Natural killer cell treated with Interleukin-12 subunit alpha and Interleukin-12 subunit beta and Interleukin-15 and Interleukin-18, amount 100 ng/mL, for 72 hours (primary cell): ENCODE data around the gene TOGARAM2. TPM values are rescaled to one million over a fixed set of nuclear protein-coding genes. Genes with fewer than 3 reads are reported as not detected.

ENCODE experiments used
- ATAC-seq, 2 donors: fragments of 150-1000 bp; cut with Tn5 transposase in 1 of 2; sonication (Bioruptor Pico), chemical (Tn5 transposase) in 1 of 2; 2 replicates each; pipeline ENCODE4 v1.10.0; 2021
- DNase-seq: peaks from one replicate; pipeline ENCODE4 v3.0.0; 2022; ENCODE audit warnings: low spot score
- H3K27ac Mint-ChIP-seq, 2 donors: 1 replicate in 1 of 2; 2 replicates in 1 of 2; pipeline ENCODE4 v1.8.0; 2022; ENCODE audit warnings: mixed read lengths in 2 of 2, mild to moderate bottlenecking in 1 of 2, moderate library complexity in 1 of 2
- H3K27me3 Mint-ChIP-seq, 2 donors: 1 replicate in 1 of 2; 2 replicates in 1 of 2; pipeline ENCODE4 v1.8.0; 2022; ENCODE audit warnings: mixed read lengths in 2 of 2
- H3K36me3 Mint-ChIP-seq: one replicate; pipeline ENCODE4 v1.8.0; 2022; ENCODE audit warnings: mixed read lengths
- H3K4me1 Mint-ChIP-seq, 2 donors: 1 replicate in 1 of 2; 2 replicates in 1 of 2; pipeline ENCODE4 v1.8.0; 2022; ENCODE audit warnings: low read depth in 2 of 2, mixed read lengths in 2 of 2, mild to moderate bottlenecking in 1 of 2
- H3K4me3 Mint-ChIP-seq: one replicate; pipeline ENCODE4 v1.8.0; 2022; ENCODE audit warnings: mixed read lengths
- H3K9me3 Mint-ChIP-seq: 2 replicates; pipeline ENCODE4 v1.8.0; 2022; ENCODE audit warnings: mixed read lengths
- total RNA-seq, 2 donors: library from RNA; stranded (reverse); gene quantifications; one replicate each; pipeline ENCODE4 v1.2.3, GENCODE V29; 2022

The TOGARAM2 gene
- total RNA-seq, 2 donors from 2014 or later, result 6.8 to 7.7 TPM

- DNase-seq, result no peak
- peaks cover 22 to 25% of the 10 kb centered on the region in 2 donors for H3K4me1 Mint-ChIP-seq
- H3K27me3 Mint-ChIP-seq, result no peaks in the 10 kb centered on the region
- H3K4me3 Mint-ChIP-seq, result no peak overlapping the region
- no peaks in the 10 kb centered on the region for H3K36me3 Mint-ChIP-seq
- ATAC-seq, result no peak
- no peaks in the 10 kb centered on the region for H3K9me3 Mint-ChIP-seq
- peak overlapping the region in 1 of 2 donors; percentile 4 for H3K27ac Mint-ChIP-seq
These were observed 16.2 kb downstream of the TOGARAM2 start for GRCh38 chr2:28997237-28997846.

GRCh38 chr2:28997847-28998735 is 17.0 kb downstream of the TOGARAM2 start:
- no peaks in the 10 kb centered on the region for H3K36me3 Mint-ChIP-seq

GRCh38 chr2:29000481-29000880 is 19.4 kb downstream of the TOGARAM2 start:
- Mint-ChIP-seq H3K36me3 (no peaks in the 10 kb centered on the region), H3K4me1 (peaks cover 22 to 26% of the 10 kb centered on the region in 2 donors), H3K9me3 (no peaks in the 10 kb centered on the region), H3K27me3 (no peaks in the 10 kb centered on the region), H3K4me3 (no peak overlapping the region), H3K27ac (peak overlapping the region; percentile 72 to 88)
- DNase-seq (no peak), ATAC-seq (peak; percentile 80 to 83)

More at GRCh38 chr2:28997847-28998735, 17.0 kb downstream of the TOGARAM2 start:
- H3K4me1 Mint-ChIP-seq, result peaks cover 22 to 26% of the 10 kb centered on the region in 2 donors
- no peak for DNase-seq
- no peaks in the 10 kb centered on the region for H3K27me3 Mint-ChIP-seq
- H3K27ac Mint-ChIP-seq, result peak overlapping the region; percentile 6 to 16
- H3K9me3 Mint-ChIP-seq, result no peaks in the 10 kb centered on the region
- no peak overlapping the region for H3K4me3 Mint-ChIP-seq
- ATAC-seq, result no peak

- no peak for DNase-seq
These were observed 19.9 kb downstream of the TOGARAM2 start for GRCh38 chr2:29000956-29001355.

GRCh38 chr2:29001806-29002205 is 20.7 kb downstream of the TOGARAM2 start:
- Mint-ChIP-seq H3K36me3 (no peaks in the 10 kb centered on the region), H3K9me3 (no peaks in the 10 kb centered on the region), H3K4me1 (peaks cover 22 to 26% of the 10 kb centered on the region in 2 donors), H3K27me3 (no peaks in the 10 kb centered on the region), H3K27ac (peak overlapping the region; percentile 52 to 74), H3K4me3 (no peak overlapping the region)
- ATAC-seq (no peak), DNase-seq (no peak)

More at GRCh38 chr2:29000956-29001355, 19.9 kb downstream of the TOGARAM2 start:
- Mint-ChIP-seq H3K9me3 (no peaks in the 10 kb centered on the region), H3K27me3 (no peaks in the 10 kb centered on the region), H3K4me3 (no peak overlapping the region), H3K27ac (peak overlapping the region in 1 of 2 donors; percentile 88), H3K4me1 (peaks cover 22 to 26% of the 10 kb centered on the region in 2 donors), H3K36me3 (no peaks in the 10 kb centered on the region)
- ATAC-seq, result peak; percentile 33 to 37

GRCh38 chr2:29004755-29005154 is 23.7 kb downstream of the TOGARAM2 start:
- Mint-ChIP-seq H3K36me3 (no peaks in the 10 kb centered on the region), H3K27ac (no peak overlapping the region), H3K4me1 (peaks cover 21 to 34% of the 10 kb centered on the region in 2 donors), H3K9me3 (no peaks in the 10 kb centered on the region), H3K27me3 (no peaks in the 10 kb centered on the region), H3K4me3 (no peak overlapping the region)
- no peak for DNase-seq
- no peak for ATAC-seq

GRCh38 chr2:29005331-29005730 is 24.2 kb downstream of the TOGARAM2 start:
- DNase-seq (no peak), ATAC-seq (no peak)
- no peaks in the 10 kb centered on the region for H3K36me3 Mint-ChIP-seq
- peaks cover 19 to 29% of the 10 kb centered on the region in 2 donors for H3K4me1 Mint-ChIP-seq
- no peaks in the 10 kb centered on the region for H3K9me3 Mint-ChIP-seq
- H3K4me3 Mint-ChIP-seq, result no peak overlapping the region
- H3K27ac Mint-ChIP-seq, result no peak overlapping the region
- H3K27me3 Mint-ChIP-seq, result no peaks in the 10 kb centered on the region

- no peaks in the 10 kb centered on the region for H3K9me3 Mint-ChIP-seq
- no peak overlapping the region for H3K27ac Mint-ChIP-seq
- no peak for ATAC-seq
These were observed 25.2 kb downstream of the TOGARAM2 start for GRCh38 chr2:29006092-29006979.

GRCh38 chr2:29006980-29007301 is 25.8 kb downstream of the TOGARAM2 start:
- H3K36me3 Mint-ChIP-seq, result no peaks in the 10 kb centered on the region
- no peak for ATAC-seq
- H3K9me3 Mint-ChIP-seq, result no peaks in the 10 kb centered on the region
- H3K27me3 Mint-ChIP-seq, result no peaks in the 10 kb centered on the region
- no peak overlapping the region for H3K4me3 Mint-ChIP-seq
- no peak for DNase-seq
- H3K4me1 Mint-ChIP-seq, result peaks cover 30 to 34% of the 10 kb centered on the region in 2 donors
- no peak overlapping the region for H3K27ac Mint-ChIP-seq

More at GRCh38 chr2:29006092-29006979, 25.2 kb downstream of the TOGARAM2 start:
- H3K36me3 Mint-ChIP-seq, result no peaks in the 10 kb centered on the region
- peaks cover 27 to 33% of the 10 kb centered on the region in 2 donors for H3K4me1 Mint-ChIP-seq
- no peak for DNase-seq
- no peaks in the 10 kb centered on the region for H3K27me3 Mint-ChIP-seq
- no peak overlapping the region for H3K4me3 Mint-ChIP-seq

- Mint-ChIP-seq H3K27me3 (no peaks in the 10 kb centered on the region), H3K27ac (peak overlapping the region; percentile 93 to 95), H3K9me3 (no peaks in the 10 kb centered on the region), H3K36me3 (no peaks in the 10 kb centered on the region), H3K4me1 (peaks cover 50 to 51% of the 10 kb centered on the region in 2 donors), H3K4me3 (peak overlapping the region; percentile 2)
- ATAC-seq, result no peak
- no peak for DNase-seq
These were observed 28.2 kb downstream of the TOGARAM2 start for GRCh38 chr2:29009270-29009669.

- Mint-ChIP-seq H3K4me1 (peaks cover 57 to 58% of the 10 kb centered on the region in 2 donors), H3K27me3 (no peaks in the 10 kb centered on the region), H3K36me3 (no peaks in the 10 kb centered on the region), H3K9me3 (no peaks in the 10 kb centered on the region), H3K4me3 (peak overlapping the region; percentile 92), H3K27ac (peak overlapping the region; percentile 93 to 95)
- no peak for DNase-seq
- no peak for ATAC-seq
These were observed 28.9 kb downstream of the TOGARAM2 start for GRCh38 chr2:29009711-29010677.

- H3K4me3 Mint-ChIP-seq, result peak overlapping the region; percentile 92
- ATAC-seq (peak; percentile 57 to 69), DNase-seq (peak; percentile 83)
- H3K36me3 Mint-ChIP-seq, result no peaks in the 10 kb centered on the region
- peak overlapping the region; percentile 93 to 95 for H3K27ac Mint-ChIP-seq
- no peaks in the 10 kb centered on the region for H3K27me3 Mint-ChIP-seq
- no peaks in the 10 kb centered on the region for H3K9me3 Mint-ChIP-seq
- peaks cover 66 to 68% of the 10 kb centered on the region in 2 donors for H3K4me1 Mint-ChIP-seq
These were observed 29.8 kb downstream of the TOGARAM2 start for GRCh38 chr2:29010946-29011345.
